Skeletal muscle cell (primary cell): ENCODE measurements around the gene PTK7.
"Not testable (repeated sequence)": the region's sequence is repeated elsewhere in the genome, so short reads cannot be mapped to it uniquely, and the experiment has no call there.

Source experiments
- DNase-seq: peaks from one replicate; pipeline ENCODE4 v3.0.0-alpha.2; 2010; ENCODE audit warnings: low read depth
- H3K4me3 ChIP-seq: 2 replicates; pipeline ENCODE4 v1.5.1; 2011; ENCODE audit warnings: low read depth, mild to moderate bottlenecking, control low read depth, low read length, moderate library complexity

The PTK7 gene

DNA sequence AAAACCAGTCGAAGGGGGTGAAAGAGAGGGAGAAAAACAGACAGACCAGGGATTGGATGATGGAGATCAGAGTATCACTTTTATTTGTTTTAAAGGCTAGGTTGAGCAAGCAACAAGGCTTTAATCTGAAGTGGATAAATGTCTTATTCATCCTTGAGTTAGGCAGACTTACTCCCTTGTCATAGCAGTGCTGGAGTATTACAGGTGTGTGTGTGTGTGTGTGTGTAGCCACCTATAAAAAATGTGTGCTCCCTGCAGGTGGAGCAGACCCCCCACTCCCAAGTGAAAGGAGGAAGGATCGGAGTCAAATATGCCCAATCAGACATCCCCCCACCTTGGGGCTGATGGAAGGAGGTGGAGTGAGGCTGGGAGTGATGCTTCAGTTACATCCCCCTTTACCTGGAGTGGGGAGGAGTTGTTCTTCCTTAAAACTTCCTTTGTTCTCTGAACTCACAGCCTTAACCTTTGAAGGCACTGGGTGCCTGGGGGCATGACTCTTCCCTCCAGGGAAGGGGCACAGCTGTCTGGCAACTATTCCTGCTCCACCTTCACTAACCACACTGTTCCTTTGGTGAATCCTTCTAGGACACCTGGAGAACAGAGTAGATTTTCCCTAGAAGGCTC is 27.3 kb downstream of the PTK7 start:
- H3K4me3 ChIP-seq: no peak overlapping the region

DNA sequence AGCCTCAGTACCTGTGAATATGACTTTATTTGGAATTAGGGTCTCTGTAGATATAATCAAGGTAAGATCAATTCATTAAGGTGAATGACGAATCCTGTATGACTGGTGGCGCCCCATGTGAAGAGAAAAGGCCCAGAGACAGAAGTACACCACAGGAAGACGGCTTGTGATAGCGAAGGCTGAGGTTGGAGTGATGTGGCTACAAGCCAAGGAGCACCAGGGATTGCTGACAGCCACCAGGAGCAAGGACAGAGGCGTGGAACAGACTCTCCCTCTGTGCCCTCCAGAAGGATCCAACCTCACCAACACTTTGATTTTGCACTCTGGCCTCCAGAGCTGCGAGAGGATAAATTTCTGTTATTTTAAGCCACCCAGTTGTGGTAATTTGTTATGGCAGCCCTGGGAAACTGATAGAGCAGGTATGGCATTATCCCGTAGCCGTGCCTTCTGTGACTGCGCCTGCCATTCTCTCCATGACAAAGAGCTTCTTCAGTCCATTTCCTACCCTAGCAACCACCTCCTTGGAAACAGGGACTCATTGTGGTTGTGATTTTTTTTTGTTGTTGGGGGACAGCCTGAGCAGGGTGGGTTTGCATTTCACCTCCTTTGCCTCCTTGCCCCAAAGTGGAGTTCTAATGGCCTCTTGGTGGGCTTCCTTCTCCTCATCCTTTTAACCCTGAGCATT is 29.6 kb downstream of the PTK7 start:
- H3K4me3 ChIP-seq: no peak overlapping the region
- no peak for DNase-seq

More for the DNA sequence above, 27.3 kb downstream of the PTK7 start:
- no peak for DNase-seq

DNA sequence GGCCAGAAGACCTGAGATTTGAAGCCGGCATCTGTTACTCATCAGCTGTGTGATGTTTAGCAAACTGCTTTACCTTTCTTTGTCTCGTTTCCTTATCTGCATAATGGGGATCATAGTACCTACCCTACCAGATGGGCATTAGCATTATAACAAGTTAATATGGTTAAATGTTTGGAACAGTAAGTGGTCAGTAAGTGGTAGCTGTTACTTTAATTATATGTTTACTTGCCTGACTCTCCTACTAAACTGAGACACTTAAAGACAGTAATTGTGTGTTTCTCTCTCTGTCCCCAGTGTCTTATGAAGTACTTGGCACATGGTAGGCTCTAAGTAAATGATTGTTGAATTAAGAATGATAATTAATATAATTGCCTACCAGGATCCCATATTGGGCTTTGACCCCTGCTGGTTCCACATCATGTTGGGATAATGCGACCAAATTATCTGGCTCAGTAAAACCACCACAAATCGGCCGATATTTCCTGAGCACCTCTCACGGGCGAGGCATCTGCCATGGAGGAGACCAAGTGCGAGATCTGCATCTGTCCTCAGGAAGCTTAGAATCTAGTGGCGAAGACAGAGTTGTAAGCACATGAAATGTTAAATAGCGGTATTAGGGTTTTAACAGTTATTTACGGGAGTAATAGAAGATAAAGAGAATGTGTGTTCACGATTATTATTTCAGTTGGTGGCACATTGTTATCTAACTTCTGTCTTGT is 31.4 kb downstream of the PTK7 start:
- DNase-seq: no peak
- H3K4me3 ChIP-seq: no peak overlapping the region

DNA sequence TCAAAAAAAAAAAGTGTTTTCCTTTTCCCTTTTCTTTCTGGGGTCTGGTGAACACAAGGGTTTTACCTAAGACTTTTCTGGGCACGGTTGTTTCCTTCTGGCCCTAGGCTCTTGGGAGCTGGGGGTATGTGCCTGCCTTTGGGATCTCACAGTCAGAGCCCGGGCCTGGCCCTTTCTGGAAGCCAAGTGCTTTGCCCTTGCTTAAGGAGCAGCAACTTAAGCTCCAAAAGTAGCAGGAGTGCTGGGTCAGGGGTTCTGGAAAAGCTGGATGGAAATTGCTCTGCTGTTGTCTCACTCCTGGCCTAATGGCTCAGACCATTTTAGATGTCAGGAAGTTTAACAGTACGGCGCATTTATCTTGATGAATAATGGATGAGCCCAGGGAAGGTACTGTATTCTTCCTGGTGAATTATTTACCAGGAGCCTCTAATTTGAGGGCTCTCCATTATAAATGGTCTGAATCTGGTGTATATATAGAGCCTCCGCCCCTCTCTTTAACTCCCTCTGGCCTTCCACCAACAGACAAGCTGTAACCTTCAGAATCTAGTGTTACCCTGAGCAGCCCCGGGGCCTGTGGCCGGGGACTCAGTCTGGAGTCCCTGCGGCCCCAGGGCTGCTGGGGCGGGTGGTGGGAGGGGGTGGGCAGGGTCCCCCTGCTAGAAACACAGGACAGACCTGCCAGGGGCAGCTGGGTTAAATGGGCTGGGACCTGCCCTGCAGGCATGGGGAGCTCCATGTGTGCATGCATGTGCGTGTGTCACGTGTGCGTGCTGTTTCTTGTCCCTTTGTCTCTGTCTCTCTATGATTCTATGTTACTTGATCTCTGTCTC is 37.5 kb downstream of the PTK7 start:
- DNase-seq: no peak
- H3K4me3 ChIP-seq: no peak overlapping the region

DNA sequence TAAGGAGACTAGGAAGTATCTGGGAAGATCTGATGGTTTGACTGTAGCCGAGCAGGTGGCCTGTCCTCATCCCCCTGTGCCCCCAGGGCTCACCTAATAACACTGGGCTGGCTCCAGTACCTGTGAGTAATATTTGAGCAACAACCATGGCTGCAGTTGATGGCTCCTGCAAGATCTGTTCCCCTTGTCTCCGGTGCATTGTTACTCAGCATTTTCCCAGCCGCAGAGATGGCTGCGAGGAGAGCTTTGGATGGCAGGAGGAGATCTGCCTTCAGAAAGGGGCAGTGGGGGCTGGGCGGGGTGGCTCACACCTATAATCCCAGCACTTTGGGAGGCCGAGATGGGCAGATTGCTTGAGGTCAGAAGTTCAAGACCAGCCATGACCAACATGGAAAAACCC is 39.3 kb downstream of the PTK7 start:
- no peak overlapping the region for H3K4me3 ChIP-seq
- DNase-seq: no peak

DNA sequence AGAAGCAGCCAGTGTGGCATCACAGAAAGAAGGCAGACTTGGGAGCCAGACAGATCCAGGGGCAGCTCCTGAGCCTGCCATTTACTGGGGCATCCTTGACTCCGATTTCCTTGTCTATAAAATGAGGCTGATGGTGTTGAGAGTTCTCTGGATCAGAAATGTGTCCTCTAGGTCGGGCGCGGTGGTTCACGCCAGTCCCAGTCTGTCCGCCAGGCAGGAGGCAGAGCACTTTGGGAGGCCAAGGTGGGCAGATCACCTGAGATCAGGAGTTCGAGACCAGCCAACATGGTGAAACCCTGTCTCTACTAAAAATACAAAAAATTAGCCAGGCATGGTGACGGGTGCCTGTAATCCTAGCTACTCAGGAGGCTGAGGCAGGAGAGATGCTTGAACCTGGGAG is 41.4 kb downstream of the PTK7 start:
- not testable (repeated sequence) for DNase-seq, H3K4me3 ChIP-seq

DNA sequence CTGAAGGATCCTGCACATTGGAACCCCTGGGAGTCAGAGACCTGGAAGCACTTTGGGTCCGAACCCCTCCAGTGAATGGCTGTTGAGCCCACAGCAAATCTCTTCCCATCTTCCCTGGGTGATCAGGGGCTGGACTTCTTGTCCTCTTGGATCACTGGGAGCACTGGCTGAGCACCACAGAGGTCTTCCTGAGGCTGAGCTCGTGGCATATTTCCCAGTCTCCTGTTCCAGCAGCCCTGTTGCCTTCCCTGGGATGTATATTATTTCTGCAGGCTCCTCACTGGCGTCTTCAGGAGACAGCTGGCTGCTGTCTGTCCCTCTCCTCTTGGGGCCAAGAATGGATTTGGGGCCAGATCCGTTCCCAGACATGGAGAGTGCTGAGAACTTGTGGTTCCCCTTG is 43.4 kb downstream of the PTK7 start:
- DNase-seq: no peak
- no peak overlapping the region for H3K4me3 ChIP-seq

DNA sequence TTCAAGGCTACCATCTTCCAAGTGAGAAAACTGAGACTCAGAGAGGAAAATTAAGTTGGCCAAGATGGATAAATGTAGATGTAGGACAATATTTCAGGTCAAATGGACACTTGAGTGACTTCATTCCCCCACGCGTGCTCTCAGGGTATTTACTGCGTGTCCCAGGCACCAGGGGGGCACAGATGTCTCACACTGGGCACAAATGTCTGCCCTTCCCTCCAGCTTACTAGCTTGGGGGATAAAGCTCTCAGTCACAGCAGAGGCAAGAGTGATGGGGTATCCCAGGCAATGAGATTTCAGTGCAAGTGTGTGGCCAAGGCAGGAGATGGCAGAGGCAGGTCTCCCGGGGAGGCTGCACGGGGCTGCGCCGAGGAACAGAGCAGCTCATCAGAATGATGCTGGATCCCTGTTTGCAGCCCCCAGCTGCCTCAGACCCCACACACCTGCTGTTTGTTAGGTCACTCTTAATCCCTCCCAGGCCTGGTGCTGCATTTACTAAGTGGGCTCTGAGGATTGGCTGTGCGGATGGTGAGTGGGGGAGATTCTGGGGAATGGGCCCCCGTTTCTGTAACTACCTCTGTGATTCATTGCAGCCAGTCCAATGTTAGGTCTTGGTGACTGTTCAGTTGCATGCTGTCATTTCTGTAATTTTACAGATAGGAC is 44.1 kb downstream of the PTK7 start:
- no peak for DNase-seq
- H3K4me3 ChIP-seq: no peak overlapping the region

DNA sequence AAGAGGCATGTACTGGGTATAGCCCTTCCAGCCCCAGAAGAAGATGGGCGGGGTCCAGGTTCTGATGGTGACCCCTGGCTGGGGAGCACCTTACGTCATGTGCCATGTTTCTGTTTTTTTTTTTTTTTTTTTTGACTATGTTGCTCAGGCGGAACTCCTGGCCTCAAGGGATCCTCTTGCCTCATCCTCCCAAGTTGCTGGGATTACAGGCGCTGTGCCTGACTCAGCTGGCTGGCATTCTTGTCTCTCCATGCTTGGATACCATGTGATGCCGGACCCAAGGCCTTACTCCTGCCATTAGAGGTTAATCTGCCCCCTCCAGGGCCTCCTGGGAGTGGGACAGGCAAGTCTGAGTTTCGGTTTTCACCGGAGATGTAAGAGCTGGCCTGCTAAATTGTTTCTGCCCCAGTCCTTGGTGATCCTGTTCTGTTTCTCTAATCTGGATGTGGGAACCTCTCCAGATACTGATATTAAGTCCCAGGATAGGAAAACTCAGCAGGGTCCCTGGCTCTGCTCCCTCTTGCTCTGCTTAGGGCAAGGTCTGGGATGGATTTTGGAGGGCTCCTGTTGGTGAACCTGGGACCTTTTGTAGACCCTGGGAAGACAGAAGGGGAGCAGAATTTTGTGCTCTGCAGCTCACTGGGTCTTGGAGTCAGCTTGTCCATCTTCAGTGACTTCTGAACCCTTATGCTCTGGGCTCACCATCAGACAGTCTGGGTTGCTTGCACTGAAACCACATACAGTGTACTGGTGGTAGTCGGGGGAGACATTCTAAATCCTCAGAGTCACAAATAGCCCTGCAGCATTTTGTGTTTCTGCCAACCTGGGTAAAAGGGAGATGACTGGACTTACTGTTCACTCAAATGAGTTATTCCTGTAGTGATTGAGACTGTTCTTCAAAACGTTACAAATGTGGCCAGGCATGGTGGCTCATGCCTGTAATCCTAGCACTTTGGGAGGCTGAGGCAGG is 45.1 kb downstream of the PTK7 start:
- DNase-seq: peak; percentile 97
- H3K4me3 ChIP-seq: peak overlapping the region; percentile 2

DNA sequence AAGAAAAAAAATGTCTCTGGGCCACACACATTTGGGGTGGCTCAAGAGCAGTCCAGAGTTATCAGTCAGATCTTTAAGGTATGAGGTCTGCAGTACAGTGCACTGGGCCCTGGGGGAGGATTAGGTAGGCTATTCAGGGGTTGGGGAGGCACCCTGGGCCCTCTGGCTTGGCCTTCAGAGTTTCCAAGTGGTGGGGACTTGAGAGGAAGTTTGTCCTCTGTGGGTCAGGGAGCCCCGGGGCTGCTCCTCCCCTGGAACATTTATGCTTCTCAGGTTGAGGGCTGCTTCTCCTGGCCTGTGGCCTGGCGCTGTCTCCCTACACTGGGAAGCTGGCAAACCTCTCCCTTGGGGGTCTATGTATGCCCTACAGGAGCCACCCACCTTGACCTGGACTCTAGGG is 46.0 kb downstream of the PTK7 start:
- H3K4me3 ChIP-seq: no peak overlapping the region
- no peak for DNase-seq

DNA sequence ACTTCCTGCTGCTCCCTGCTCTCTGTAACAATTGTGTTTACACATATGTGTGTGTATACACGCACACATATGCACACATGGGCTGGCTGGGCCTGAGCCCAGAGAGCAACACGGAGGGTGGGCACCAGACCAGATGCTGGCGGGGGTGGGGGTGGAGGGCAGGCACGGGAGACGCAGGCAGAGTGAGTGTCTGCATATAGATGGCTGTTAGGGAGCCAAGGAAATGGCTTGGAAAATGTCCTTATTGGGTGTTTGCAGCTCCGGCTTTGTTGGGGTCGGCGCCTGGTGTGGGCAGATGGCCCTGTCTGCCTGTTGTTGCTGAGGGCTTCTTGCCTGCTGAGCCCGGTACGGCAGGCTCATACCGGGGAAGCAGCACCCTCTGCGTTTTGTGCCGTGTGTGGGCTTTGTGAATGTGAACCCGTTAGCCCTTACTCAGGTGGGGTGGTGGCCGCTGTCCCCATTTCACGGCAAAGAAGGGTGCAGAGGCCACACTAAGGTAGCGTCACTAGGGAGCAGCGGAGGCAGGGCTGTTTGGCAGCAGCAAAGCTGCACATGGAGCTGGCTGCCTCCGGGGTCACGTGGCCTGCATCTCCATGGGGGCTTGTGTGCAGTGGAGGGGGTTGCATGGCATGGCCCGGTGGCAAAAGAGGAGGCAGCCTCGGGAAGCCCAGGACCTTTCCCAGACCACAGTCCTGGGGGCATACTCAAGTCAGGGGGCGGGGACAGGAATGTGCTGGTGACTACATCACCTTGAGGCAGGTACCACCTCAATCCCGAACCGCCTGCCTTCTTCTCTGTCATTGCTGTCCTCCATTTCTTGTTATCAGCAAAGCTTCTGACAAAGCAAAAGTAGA is 47.6 kb downstream of the PTK7 start:
- H3K4me3 ChIP-seq: no peak overlapping the region
- DNase-seq: no peak

DNA sequence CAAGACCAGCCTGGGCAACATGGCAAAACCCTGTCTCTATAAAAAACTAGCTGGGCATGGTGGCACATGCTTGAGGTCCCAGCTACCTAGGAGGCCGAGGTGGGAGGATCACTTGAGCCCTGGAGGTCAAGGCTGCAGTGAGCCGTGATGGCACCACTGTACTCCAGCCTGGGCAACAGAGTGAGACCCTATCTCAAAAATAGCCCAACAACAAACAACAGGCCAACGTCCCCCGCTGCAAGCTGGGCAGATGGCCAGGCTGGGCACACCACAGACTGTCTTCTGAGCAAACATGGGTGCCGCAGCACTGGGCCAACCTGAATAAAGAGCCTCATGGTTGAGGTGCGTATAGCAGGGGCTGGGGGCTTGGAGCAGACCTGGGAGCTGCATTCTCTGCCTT is 48.4 kb downstream of the PTK7 start:
- no peak for DNase-seq
- no peak overlapping the region for H3K4me3 ChIP-seq

DNA sequence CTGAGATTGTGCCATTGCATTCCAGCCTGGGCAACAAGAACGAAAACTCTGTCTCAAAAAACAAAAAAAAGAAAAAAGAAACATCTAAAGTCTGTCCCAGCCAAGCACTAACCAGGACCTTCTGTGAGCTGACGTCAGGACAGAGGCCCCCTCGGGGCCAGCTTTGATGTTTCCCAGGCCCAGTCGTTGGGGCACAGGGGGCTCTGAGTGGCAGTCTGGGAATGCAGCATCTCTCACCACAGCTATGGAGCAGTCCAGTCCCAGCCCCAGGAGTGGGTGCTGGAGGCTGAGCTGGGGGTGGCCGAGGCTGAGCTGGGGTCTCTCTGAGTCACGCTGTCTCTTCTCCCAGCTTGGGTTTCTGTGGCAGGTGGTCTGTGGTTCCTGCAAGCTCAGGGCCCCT is 49.0 kb downstream of the PTK7 start:
- no peak overlapping the region for H3K4me3 ChIP-seq
- peak; percentile 88 for DNase-seq

DNA sequence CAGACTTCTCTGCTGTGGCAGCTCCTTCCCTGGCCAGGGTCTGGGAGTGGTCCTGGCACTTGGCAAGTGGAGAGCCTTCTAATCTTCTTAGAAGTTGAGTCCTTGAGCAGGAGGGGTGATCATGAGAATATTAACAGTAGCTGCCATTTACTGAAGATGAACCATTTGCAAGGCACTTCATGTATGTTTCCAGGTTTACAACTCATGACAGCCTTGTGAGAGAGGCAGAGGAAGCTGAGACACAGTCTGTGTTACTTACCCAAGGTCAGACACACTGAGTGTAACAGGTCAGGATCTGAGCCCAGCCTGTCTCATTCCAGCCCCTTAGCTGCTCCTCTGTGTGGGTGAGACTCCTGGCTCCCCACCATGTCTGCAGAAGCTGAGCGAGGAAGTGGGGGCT is 49.4 kb downstream of the PTK7 start:
- no peak for DNase-seq
- H3K4me3 ChIP-seq: no peak overlapping the region

DNA sequence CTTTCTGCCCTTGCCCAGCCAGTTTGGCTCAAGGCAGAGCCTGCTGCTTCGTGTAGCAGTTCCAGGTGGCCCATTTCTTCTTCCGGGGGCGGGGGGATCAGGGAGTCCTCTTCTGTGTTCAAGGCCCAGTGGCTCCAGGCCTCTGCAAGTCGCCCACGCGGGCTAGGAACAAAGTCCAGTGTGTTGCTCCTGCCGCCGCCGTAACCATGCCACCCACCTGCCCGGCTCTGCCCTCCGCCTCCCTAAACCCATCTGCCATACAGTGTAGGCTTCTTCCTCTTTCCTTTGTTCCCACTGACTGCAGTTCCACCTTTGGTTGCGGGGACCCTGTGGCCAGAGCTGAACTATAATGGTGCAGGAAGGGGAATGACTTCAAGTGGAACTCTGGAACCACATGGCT is 51.1 kb downstream of the PTK7 start:
- no peak for DNase-seq
- no peak overlapping the region for H3K4me3 ChIP-seq

DNA sequence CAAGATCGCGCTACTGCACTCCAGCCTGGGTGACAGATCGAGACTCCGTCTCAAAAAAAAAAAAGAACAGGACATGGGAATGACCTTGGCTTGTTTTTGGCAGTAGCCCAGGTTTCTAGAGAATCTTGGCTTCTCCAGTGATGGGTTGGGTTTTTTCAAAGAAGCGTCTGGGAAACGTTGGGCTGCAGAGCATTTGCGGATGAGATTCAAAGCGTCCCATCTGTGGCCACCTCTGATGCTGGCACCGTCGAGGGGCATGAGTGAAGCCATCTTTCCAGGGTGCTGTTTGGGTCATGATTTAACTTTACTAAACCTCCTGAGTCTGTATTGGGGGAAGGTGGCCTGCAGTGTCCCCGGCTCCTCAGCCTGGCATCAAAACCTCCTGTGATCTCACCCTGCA is 51.8 kb downstream of the PTK7 start:
- H3K4me3 ChIP-seq: no peak overlapping the region
- DNase-seq: no peak

DNA sequence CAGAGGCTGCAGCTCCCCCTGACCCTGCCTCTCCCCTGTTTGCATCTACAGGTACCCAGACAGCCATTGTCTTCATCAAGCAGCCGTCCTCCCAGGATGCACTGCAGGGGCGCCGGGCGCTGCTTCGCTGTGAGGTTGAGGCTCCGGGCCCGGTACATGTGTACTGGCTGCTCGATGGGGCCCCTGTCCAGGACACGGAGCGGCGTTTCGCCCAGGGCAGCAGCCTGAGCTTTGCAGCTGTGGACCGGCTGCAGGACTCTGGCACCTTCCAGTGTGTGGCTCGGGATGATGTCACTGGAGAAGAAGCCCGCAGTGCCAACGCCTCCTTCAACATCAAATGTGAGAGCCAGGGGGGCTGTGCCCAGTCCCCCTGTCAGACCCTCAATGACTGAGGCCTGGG is 52.8 kb downstream of the PTK7 start:
- H3K4me3 ChIP-seq: no peak overlapping the region
- DNase-seq: no peak
